Upper lobe of right lung (tissue), 1 donor: ENCODE measurements around the gene AKR7A3. TPM values are rescaled to one million over a fixed set of nuclear protein-coding genes. Genes with fewer than 3 reads are reported as not detected.
A peak's percentile ranks its signal among the peaks of the same experiment; 100 is the strongest.
"Not testable (repeated sequence)": the region's sequence is repeated elsewhere in the genome, so short reads cannot be mapped to it uniquely, and the experiment has no call there.

Experiments used
- ATAC-seq: fragments of 200-7000 bp; cut with Tn5 transposase; one replicate; pipeline ENCODE4 v1.9.1; 2020; ENCODE audit warnings: mild to moderate bottlenecking, moderate library complexity
- DNase-seq: peaks from one replicate; pipeline ENCODE4 v3.0.0-alpha.2; 2020
- H3K27ac ChIP-seq: fragments of 200-600 bp; one replicate; pipeline ENCODE4 v1.8.0; 2022
- H3K27me3 ChIP-seq: fragments of 200-600 bp; one replicate; pipeline ENCODE4 v1.8.0; 2022; ENCODE audit warnings: mild to moderate bottlenecking
- H3K36me3 ChIP-seq: fragments of 200-600 bp; one replicate; pipeline ENCODE4 v1.8.0; 2022
- H3K4me1 ChIP-seq: fragments of 200-600 bp; one replicate; pipeline ENCODE4 v1.8.0; 2022
- H3K4me3 ChIP-seq: fragments of 200-600 bp; one replicate; pipeline ENCODE4 v1.8.0; 2022; ENCODE audit warnings: mild to moderate bottlenecking
- H3K9me3 ChIP-seq: fragments of 200-600 bp; one replicate; pipeline ENCODE4 v1.8.0; 2022
- intact Hi-C: fragments of 100-400 bp; cut with DNase I; formaldehyde crosslinking; loops from one replicate; pipeline ENCODE4 v1.11.0; 2022
- total RNA-seq: library from RNA; stranded (reverse); fragmentation: NEBNext Ultra II Directional; extraction: Animal tissue kit (Norgen Biotek cat#: 25700); gene quantifications from one replicate; pipeline ENCODE4 v1.2.1, GENCODE V29; 2021
- TF ChIP-seq, protein P1 (sequence below): fragments of 200-600 bp; IDR thresholded peaks from one replicate; pipeline ENCODE4 v1.8.0; 2022; ENCODE audit warnings: antibody characterized with exemption
- donor health status: DM: no; HTN: yes; CAD: no; lungs with severe emphysema.

Gene AKR7A3
- total RNA-seq, 1 donor from 2014 or later: 0.43 TPM

DNA sequence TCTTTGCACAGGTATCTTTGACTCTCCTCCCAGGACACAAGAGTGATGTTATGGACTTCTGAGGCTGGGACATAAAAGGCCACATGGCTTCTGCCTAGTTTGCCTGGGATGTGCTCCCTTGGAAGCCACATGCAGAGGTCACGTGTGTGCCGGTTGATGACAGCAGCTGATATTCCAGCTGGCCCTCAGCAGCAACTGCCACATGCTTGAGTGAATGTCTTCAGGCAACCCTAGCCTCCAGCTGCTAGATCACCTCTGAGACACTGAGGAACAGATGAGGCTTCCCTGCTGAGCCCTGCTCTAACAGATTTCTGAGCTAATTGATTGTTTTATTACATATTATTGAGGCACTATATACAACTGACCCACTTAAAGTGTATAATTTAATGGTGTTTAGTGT is 11.6 kb upstream of the AKR7A3 start:
- no peak overlapping the region for H3K4me3 ChIP-seq
- H3K9me3 ChIP-seq: no peaks in the 10 kb centered on the region
- ATAC-seq (no peak), DNase-seq (no peak)
- TF ChIP-seq, protein P1, sequence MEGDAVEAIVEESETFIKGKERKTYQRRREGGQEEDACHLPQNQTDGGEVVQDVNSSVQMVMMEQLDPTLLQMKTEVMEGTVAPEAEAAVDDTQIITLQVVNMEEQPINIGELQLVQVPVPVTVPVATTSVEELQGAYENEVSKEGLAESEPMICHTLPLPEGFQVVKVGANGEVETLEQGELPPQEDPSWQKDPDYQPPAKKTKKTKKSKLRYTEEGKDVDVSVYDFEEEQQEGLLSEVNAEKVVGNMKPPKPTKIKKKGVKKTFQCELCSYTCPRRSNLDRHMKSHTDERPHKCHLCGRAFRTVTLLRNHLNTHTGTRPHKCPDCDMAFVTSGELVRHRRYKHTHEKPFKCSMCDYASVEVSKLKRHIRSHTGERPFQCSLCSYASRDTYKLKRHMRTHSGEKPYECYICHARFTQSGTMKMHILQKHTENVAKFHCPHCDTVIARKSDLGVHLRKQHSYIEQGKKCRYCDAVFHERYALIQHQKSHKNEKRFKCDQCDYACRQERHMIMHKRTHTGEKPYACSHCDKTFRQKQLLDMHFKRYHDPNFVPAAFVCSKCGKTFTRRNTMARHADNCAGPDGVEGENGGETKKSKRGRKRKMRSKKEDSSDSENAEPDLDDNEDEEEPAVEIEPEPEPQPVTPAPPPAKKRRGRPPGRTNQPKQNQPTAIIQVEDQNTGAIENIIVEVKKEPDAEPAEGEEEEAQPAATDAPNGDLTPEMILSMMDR: no peak
- no peak overlapping the region for H3K27ac ChIP-seq
- peaks cover 27% of the 10 kb centered on the region for H3K36me3 ChIP-seq
- H3K27me3 ChIP-seq: no peaks in the 10 kb centered on the region
- intact Hi-C loops: no loop called here
- H3K4me1 ChIP-seq: no peaks in the 10 kb centered on the region

GRCh38 chr1:19294638-19295037 is 6.1 kb upstream of the AKR7A3 start:
- Histone ChIP-seq H3K4me3 (no peak overlapping the region), H3K4me1 (no peaks in the 10 kb centered on the region), H3K36me3 (no peaks in the 10 kb centered on the region), H3K27me3 (no peaks in the 10 kb centered on the region), H3K9me3 (peaks cover 9% of the 10 kb centered on the region), H3K27ac (no peak overlapping the region)
- ATAC-seq (no peak), DNase-seq (no peak)
- intact Hi-C loops: no loop called here
- TF ChIP-seq, protein P1: no peak

GRCh38 chr1:19289244-19289643 is 674 bp upstream of the AKR7A3 start:
- TF ChIP-seq, protein P1: no peak
- peaks cover 6% of the 10 kb centered on the region for H3K9me3 ChIP-seq
- intact Hi-C loops: no loop called here
- ATAC-seq (no peak), DNase-seq (no peak)
- H3K27me3 ChIP-seq: no peaks in the 10 kb centered on the region
- H3K4me1 ChIP-seq: peaks cover 6% of the 10 kb centered on the region
- H3K4me3 ChIP-seq: peak overlapping the region; percentile 44
- no peaks in the 10 kb centered on the region for H3K36me3 ChIP-seq
- no peak overlapping the region for H3K27ac ChIP-seq

DNA sequence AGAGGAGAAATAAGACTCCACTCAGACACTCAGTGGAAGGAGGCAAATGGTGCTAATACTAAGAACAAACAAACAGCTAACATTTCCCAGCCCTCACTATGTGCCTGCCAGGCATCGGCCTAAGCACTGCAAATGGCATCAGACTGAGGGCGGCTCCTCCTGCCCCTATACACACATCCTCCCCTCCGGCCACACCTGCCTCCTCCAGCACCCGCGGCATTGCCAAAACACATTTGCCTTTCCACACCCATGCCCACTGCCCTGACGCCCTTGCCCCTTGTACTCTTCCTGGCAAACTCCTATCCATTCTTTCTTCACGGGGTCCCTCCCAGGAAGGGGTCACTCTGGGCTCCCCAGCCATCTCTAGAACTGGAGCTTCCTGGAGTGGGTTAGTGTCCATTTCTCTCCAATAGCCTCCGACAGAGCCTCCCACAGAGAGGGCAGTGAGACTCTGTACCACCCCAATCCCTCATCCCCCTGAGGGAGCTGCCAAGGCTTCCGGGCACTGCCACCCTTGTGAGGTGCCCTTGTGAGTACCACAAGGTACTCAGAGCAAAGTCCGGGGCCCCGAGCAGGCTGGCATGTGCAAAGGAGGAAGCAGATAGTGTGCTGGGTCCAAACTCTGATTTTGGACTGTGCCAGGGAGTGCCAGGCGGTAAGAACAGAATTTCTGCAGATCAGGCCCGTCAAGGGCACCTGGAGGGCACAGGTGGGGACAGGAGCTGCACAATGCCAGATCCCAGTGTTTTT is 959 bp downstream of the AKR7A3 start:
- DNase-seq: no peak
- no peaks in the 10 kb centered on the region for H3K27me3 ChIP-seq
- H3K36me3 ChIP-seq: no peaks in the 10 kb centered on the region
- peaks cover 6% of the 10 kb centered on the region for H3K4me1 ChIP-seq
- H3K9me3 ChIP-seq: no peaks in the 10 kb centered on the region
- intact Hi-C loops: no loop called here
- TF ChIP-seq, protein P1: no peak
- no peak for ATAC-seq
- H3K27ac ChIP-seq: no peak overlapping the region
- no peak overlapping the region for H3K4me3 ChIP-seq

GRCh38 chr1:19285807-19286206 is 2.8 kb downstream of the AKR7A3 start:
- H3K4me1 ChIP-seq, H3K9me3 ChIP-seq, H3K4me3 ChIP-seq, H3K27me3 ChIP-seq, H3K36me3 ChIP-seq, ATAC-seq, intact Hi-C loops, H3K27ac ChIP-seq, DNase-seq: not testable (repeated sequence)

- H3K36me3 ChIP-seq, H3K9me3 ChIP-seq, H3K4me3 ChIP-seq, H3K4me1 ChIP-seq, ATAC-seq, H3K27ac ChIP-seq, DNase-seq, intact Hi-C loops, H3K27me3 ChIP-seq: not testable (repeated sequence)
Measured at GRCh38 chr1:19285366-19285765, 3.2 kb downstream of the AKR7A3 start.

DNA sequence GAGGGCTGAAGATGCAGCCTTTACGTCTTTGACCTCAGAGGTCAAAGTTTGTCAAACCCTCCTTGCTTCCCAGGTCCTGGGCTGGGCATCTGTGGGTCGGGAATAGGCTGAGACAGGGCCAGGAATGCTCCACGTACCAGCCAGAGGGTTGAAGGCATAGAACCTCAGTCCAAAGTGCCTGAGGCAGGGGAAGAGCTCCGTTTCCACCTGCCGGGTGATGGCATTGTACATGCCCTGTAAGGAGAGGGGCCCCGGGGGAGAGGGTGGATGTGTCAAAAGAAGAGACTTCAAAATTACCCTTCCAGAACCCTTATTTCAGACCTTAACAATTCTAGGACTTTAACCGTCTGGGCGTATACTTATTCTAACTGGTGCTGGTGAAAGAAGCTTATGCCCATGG is 3.7 kb downstream of the AKR7A3 start:
- TF ChIP-seq, protein P1: no peak
- Histone ChIP-seq H3K27ac (no peak overlapping the region), H3K36me3 (no peaks in the 10 kb centered on the region), H3K4me3 (no peak overlapping the region), H3K27me3 (no peaks in the 10 kb centered on the region), H3K4me1 (peaks cover 6% of the 10 kb centered on the region), H3K9me3 (no peaks in the 10 kb centered on the region)
- DNase-seq (no peak), ATAC-seq (no peak)
- intact Hi-C loops: no loop called here
